Rectal smooth muscle tissue (tissue), 1 donor: ENCODE data around the gene THRB.

Experiments used
- H3K27ac ChIP-seq: one replicate; pipeline ENCODE4 v1.7.0; 2013; ENCODE audit warnings: low read depth, low read length, inconsistent platforms
- H3K27me3 ChIP-seq: one replicate; pipeline ENCODE4 v1.7.0; 2013; ENCODE audit warnings: low read length; ENCODE audit not compliant: control insufficient read depth, insufficient read depth
- H3K36me3 ChIP-seq: one replicate; pipeline ENCODE4 v1.7.0; 2013; ENCODE audit warnings: low read length; ENCODE audit not compliant: control insufficient read depth, insufficient read depth
- H3K4me1 ChIP-seq: one replicate; pipeline ENCODE4 v1.7.0; 2013; ENCODE audit warnings: low read length; ENCODE audit not compliant: control insufficient read depth, insufficient read depth
- H3K4me3 ChIP-seq: one replicate; pipeline ENCODE4 v1.7.0; 2013; ENCODE audit warnings: low read length
- H3K9ac ChIP-seq: one replicate; pipeline ENCODE4 v1.7.0; 2013; ENCODE audit warnings: low read length

Gene THRB

DNA sequence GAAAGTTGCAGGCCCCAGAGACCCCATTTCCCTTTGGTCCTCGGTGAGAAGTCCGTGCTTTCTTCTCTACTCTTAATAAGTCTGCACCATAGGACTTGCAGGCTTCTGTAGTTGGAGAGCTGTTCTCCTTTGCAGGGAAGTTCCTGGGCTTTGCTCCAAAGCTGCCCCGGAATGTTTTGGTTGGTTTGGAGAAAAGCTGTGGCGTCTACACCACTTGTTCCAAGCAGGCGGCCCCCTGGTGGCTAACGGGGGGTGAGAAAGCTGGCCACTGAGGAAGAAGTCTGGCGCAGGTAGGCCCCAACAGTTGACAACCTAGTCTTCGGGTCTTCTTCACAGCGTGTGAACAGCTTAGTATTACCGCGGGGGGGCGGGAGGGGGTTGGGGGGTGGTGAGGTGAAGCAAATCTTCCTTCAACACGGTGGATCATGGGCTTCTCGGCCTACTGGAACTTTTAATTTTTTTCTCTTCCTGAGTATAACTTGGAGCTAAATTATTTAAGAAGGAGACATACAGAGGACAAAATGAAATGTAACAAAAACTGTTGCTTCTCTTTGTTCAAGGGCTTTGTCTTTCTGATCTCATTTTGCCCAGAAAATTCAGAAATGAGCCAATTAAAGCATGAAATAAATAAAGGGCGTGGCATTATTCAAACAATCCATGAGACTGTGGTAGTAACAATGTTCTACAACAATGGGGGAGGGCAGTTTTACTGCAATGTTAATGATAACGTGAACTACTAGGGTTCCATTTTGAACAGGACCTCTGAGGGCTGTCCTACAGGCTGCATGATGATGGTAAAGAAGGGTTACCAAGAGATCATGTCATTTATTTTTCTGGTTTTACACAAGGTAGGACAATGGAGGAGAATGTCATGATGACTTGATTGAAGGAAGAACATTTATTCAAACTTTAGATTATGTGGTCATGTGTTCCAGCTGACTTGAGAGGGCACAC, 2.2 kb upstream of the THRB start:
- Histone ChIP-seq H3K4me3 (no peak overlapping the region), H3K9ac (no peak overlapping the region)

GRCh38 chr3:24495326-24495994, 810 bp upstream of the THRB start:
- Histone ChIP-seq H3K4me3 (peak overlapping the region; percentile 72), H3K27me3 (no peaks in the 10 kb centered on the region), H3K27ac (peak overlapping the region; percentile 90), H3K4me1 (peaks cover 14% of the 10 kb centered on the region), H3K9ac (peak overlapping the region; percentile 52), H3K36me3 (no peaks in the 10 kb centered on the region)

More for the DNA sequence above, 2.2 kb upstream of the THRB start:
- no peaks in the 10 kb centered on the region for H3K36me3 ChIP-seq
- H3K4me1 ChIP-seq, result peaks cover 8% of the 10 kb centered on the region
- H3K27me3 ChIP-seq, result no peaks in the 10 kb centered on the region
- H3K27ac ChIP-seq, result no peak overlapping the region

GRCh38 chr3:24493746-24494617, 668 bp downstream of the THRB start:
- Histone ChIP-seq H3K27ac (peak overlapping the region; percentile 90), H3K4me3 (peak overlapping the region; percentile 72), H3K9ac (peak overlapping the region; percentile 46), H3K36me3 (no peaks in the 10 kb centered on the region), H3K4me1 (peaks cover 16% of the 10 kb centered on the region), H3K27me3 (no peaks in the 10 kb centered on the region)

DNA sequence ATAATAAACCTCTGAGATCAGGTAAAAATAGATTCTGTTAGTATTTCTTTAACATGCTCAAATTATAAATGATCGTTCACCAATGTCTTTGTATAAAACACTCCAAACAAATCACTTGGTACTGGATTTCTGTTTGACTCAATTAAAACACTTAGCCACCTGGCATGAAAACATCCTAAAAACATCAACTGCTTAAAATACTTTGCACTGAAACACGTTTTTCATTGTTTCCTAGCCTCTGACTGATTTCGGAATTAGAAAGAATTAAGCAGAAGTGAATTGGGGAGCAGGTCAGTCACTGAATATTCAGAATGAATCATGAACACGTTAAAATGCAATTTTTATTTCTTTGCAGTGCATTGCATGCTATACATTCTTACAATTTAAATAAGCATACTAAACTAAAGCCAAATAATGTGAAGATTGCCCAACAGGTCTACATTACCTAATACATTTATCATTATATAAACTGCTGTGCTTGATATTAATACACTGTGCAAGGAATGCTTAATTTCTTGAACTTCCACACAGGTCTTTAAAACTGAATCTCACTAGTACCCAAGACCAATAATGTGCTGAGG, 1.6 kb downstream of the THRB start:
- H3K36me3 ChIP-seq, result no peaks in the 10 kb centered on the region
- no peak overlapping the region for H3K9ac ChIP-seq
- peak overlapping the region; percentile 22 for H3K27ac ChIP-seq
- H3K27me3 ChIP-seq, result no peaks in the 10 kb centered on the region
- H3K4me3 ChIP-seq, result peak overlapping the region; percentile 40
- peaks cover 19% of the 10 kb centered on the region for H3K4me1 ChIP-seq

DNA sequence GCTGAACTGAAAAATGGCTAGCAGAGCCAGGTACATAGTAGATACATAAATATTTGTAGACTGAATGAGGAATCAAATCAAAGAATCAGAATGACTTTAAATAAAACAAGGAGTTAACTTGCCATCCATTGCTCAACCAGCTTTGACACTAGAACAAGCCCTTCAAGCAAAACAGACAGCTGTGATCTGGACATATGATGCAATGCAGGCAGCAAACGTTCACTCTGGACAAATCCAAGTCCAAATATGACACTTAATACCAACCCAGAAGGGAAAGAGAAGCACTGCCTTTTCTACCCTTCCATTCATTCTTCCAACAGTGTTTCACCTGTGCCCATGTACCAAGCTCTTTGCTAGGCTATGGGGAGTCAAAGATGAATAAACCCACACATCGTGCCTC, 4.5 kb downstream of the THRB start:
- no peak overlapping the region for H3K4me3 ChIP-seq
- peaks cover 24% of the 10 kb centered on the region for H3K4me1 ChIP-seq
- no peak overlapping the region for H3K27ac ChIP-seq
- no peaks in the 10 kb centered on the region for H3K36me3 ChIP-seq
- H3K27me3 ChIP-seq, result no peaks in the 10 kb centered on the region
- no peak overlapping the region for H3K9ac ChIP-seq

DNA sequence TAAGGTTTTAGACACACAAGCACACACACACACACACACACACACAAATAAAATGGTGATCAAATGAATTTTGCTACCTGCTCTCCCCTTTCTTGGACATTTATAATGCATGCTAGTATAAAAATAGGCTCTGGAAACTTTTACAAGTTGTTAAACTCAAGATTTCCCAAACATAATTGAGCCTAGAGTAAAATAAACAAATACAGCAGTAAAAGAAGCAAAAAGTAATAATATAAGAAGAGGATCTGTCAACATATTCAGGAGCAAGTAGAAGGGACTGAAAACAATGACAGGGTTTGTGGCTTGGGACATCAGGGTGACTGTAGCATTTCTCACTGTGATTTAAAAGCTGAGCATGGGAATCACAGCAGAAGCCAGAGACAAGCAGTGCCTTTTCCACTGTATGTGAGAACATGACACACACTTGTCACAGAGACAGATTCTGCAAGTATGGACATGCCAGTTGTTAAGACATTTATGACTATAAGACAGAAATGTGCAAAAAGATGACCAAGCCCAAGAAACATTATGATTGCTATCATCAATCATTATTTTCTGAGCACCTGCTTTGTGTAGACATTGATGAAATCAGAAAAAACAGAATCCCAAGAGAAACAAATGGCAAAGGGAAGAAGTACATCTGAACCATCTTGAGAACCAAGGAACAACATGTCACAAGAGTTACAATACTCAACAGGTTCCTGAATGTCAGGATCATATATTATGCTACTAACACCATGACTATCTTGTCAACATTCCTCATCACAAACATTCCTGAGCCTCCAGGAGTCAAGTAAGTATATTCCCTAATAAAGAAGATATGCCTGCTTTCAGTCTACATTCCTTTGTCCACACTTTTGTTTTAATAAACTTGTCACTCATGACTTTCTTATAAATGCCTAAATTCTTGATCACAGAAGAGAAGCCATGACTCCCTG, 7.1 kb downstream of the THRB start:
- no peak overlapping the region for H3K4me3 ChIP-seq

DNA sequence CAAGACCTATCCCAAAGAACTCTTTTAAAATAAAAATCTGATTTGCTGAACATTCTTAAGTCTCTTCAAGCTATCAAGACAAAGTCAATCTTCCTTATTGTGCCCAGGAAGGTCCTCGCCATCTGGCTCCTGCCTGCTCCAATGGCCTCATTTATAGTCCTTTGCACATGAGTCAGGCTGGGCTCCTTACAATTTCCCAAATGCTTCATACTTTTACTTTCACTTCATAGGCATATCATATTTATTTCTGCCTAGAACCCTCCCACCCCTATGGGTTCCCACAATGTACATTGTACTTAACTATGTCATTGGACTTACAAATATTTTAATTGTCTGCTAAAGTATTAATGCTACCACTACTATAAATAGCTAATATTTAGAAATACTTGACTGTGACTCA, 9.1 kb downstream of the THRB start:
- Histone ChIP-seq H3K27me3 (no peaks in the 10 kb centered on the region), H3K36me3 (no peaks in the 10 kb centered on the region), H3K4me1 (peaks cover 16% of the 10 kb centered on the region), H3K9ac (no peak overlapping the region), H3K27ac (no peak overlapping the region), H3K4me3 (no peak overlapping the region)

More for the DNA sequence above, 7.1 kb downstream of the THRB start:
- H3K27ac ChIP-seq, result no peak overlapping the region
- H3K9ac ChIP-seq, result no peak overlapping the region
- H3K4me1 ChIP-seq, result peaks cover 22% of the 10 kb centered on the region
- H3K36me3 ChIP-seq, result no peaks in the 10 kb centered on the region
- H3K27me3 ChIP-seq, result no peaks in the 10 kb centered on the region

DNA sequence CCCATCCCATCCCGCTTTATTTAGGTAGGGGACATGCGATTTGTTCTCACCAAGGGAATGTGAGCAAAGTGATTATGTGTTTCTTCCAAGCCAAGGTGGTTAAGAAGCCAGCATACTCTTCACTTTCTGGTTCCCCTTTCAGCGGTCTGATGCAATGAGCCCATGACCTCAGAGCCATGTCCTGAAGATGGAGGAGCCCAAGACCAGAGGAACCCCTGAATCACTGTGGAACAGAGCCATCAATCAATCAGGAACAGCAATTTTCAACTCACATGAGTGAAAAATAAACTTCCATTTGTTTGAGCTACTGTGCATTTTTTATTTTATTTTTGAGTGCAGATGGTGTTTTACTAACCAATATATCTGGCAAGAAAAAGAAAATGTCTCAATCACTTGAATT, 10.8 kb downstream of the THRB start:
- Histone ChIP-seq H3K27me3 (no peaks in the 10 kb centered on the region), H3K4me3 (no peak overlapping the region), H3K4me1 (peaks cover 14% of the 10 kb centered on the region), H3K27ac (no peak overlapping the region), H3K36me3 (no peaks in the 10 kb centered on the region), H3K9ac (no peak overlapping the region)

DNA sequence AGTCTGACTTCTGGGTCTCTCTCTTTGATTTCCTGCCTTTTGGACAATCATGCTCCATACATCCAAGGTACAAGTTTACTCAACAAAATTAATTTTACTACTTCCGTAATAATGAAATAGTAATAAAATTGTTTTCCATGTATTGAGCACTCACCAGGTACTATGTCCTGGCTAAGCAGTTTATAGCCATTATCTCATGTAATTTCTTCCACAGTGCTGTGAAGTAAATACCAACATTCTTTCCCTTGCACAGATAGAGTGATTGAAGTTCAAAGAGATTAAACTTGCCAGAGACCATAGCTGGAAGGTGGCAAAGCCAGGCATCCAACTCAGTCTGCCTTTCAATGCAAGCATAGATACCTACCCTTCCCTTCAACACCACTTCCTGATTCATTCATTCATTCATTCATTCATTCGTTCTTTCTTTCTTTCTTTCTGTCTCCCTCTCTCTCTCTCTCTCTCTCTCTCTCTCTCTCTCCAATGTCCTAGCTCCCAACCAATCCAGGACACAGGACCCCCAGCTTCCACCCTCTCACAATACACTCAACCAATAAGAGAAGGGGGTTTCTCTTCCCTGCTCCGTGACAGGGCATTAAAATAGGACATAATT, 12.4 kb downstream of the THRB start:
- H3K27ac ChIP-seq, result no peak overlapping the region
- no peak overlapping the region for H3K9ac ChIP-seq
- H3K4me3 ChIP-seq, result no peak overlapping the region
- no peaks in the 10 kb centered on the region for H3K36me3 ChIP-seq
- H3K27me3 ChIP-seq, result no peaks in the 10 kb centered on the region
- H3K4me1 ChIP-seq, result peaks cover 6% of the 10 kb centered on the region

GRCh38 chr3:24481193-24481592, 13.5 kb downstream of the THRB start:
- H3K9ac ChIP-seq, result no peak overlapping the region
- no peaks in the 10 kb centered on the region for H3K36me3 ChIP-seq
- no peak overlapping the region for H3K4me3 ChIP-seq
- peaks cover 6% of the 10 kb centered on the region for H3K4me1 ChIP-seq
- H3K27ac ChIP-seq, result no peak overlapping the region
- no peaks in the 10 kb centered on the region for H3K27me3 ChIP-seq

DNA sequence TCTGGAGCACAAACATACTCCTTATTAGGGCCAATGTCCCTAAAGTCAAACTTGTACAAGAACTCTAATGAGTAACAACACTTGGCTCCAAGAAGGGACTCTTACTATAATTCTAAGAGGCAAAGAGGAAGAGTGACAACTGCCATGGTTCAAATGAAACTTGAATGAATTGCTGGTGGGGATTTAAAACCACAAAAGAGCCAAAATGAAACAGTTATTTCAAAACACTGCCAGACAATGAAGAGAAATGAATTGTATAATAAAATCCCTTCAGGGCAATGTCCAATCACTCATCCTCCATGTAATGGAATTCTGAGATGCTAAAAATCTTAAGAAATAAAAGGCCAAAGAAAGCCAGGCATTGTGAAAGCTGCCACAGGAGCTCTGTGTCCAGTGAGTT, 14.2 kb downstream of the THRB start:
- Histone ChIP-seq H3K27ac (no peak overlapping the region), H3K27me3 (no peaks in the 10 kb centered on the region), H3K4me3 (no peak overlapping the region), H3K9ac (no peak overlapping the region), H3K4me1 (peaks cover 9% of the 10 kb centered on the region), H3K36me3 (no peaks in the 10 kb centered on the region)
